HG03571 (cell line): ENCODE results near the gene MCRIP1.

Experiments
- ATAC-seq: cut with Tn5 transposase; IDR thresholded peaks from one replicate; pipeline ENCODE4 v1.9.1; 2021; ENCODE audit not compliant: unreplicated experiment

The MCRIP1 gene

GRCh38 chr17:81833160-81833920 lies at the start of gene MCRIP1:
MCRIP1 (minus strand) TSS chr17:81833291; CDS start chr17:81824506, 8,785 bp downstream.
- peak; percentile 68 for ATAC-seq

DNA sequence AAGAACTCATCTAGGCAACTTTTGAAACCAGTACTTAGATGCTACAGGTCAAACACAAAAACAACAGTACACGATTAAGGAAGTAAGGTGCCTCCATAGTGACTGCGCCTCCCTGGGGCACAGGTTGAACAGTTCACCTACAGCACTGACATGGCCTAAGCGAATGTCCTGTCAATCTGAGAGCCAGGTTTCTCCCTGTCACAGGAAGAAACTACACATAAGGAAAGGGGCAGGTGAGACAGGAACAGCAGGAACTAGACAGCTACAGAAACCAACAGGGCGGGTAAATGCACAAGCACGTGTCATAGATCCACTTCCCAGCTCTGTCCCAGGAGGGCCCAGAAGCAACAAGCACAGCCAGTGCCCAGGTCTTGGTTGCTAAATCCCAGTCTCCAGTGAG lies 46.0 kb upstream of the MCRIP1 start:
- ATAC-seq = no peak

DNA sequence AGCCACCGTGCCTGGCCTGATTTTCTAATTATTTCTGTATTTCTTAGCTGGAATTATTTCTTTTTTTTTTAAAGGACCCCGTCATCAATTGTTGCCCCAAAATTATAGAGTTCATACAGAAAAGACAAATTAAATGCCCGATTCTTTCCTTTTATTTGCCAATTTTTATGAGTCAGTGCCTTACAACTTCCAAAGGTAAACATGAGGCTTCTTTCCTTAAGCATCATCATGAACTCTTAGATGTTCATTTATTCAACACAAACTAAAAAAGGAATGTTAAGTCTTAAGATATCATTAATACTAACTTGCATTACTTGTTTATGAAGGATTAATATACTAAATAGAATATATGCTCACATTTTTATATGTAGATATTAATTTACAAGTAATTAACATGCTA lies 45.2 kb upstream of the MCRIP1 start:
- ATAC-seq = no peak

GRCh38 chr17:81877569-81877968 lies 44.5 kb upstream of the MCRIP1 start:
- no peak for ATAC-seq

GRCh38 chr17:81871387-81872230 lies 38.5 kb upstream of the MCRIP1 start:
- ATAC-seq = peak; percentile 40

DNA sequence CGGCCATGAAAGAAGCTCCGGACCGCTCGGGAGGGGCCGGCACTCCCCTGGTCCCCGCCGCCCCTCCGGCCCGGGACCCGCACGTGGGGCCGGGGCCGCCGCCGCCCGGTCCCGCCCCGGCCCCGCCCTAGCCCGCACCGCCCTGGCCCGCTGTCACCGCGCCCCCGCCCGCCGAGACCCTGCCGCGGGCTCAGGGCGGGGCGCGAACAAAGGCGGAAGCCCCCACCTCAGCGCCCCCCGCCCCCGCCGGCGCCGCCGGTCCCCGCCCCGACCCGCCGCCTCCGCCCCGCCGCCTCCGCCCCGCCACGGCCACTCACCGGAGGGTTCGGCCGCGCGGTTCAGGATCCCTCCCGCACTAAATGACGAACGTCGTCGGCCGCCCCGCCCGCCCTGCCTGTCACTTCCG lies 37.9 kb upstream of the MCRIP1 start, which contains the start of gene ARHGDIA:
Gene ARHGDIA, minus strand, starts transcription at position 357 of the 406 bp plus-strand sequence. CDS start 1,407 bp downstream, outside the sequence.
- ATAC-seq = peak; percentile 8

DNA sequence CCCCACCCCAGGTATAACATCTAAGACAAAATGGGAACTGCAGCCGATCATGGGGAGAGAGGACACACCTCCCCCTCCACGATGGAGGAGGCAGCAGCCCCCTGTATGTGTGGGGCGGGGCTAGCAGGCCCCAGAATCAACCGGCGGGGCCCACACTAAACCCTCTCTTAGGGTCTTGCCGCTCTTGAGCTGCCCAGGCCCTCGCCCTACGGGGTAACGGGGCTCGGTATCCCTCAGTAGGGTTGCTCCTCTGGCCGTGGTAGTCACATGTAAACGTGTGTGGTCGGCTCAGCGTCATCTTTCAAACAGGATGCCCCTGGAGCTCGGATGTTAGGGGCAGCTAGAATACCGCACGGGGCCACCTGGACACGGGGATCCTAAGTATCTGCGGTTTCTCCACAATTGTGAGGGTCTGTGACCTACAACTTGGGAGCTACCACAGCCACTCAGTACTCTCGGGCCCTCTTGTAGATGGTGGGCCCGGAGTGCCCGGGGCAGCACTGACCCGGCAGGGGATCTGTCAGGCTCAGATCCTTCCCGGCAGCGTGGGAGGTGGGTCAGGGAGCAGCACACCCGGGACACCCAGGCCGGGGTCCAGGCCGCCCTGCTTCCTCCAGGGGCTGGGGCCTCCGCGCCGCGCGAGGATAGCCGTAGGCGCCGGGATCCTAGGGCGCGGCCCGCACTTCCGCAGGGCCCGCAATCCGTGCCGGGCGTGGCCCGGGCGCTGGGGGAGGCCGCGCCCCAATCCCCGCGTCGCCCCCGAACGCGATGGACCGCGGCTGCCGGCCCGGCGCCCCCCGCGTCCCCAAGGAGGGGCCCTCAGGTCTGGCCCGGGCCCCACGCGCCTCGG lies 37.3 kb upstream of the MCRIP1 start:
- peak; percentile 21 for ATAC-seq

GRCh38 chr17:81869221-81870130 lies 36.4 kb upstream of the MCRIP1 start:
- ATAC-seq = no peak

DNA sequence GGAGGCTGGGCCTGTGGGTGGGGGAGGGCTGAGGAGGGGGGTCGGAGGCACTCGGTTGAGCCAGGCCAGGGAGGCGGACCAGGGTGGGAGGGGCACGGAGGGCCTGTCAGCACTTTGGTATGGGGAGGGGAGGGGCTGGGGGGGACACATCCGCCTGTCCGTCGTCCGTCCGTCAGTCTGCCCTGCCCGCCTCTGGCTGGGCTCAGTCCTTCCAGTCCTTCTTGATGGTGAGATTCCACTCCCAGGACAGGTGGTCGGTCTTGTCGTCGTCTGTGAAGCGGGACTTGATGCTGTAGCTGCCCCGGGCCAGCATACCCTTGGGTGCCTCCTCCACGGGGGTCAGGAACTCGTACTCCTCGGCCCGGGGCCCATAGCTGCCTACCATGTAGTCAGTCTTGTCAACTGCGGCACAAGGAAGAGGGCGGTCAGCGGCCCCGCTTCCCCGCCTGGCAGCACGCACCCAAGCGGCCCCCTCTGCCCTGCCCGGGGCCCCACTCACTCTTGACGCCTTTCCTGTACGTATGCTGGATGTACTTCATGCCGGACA lies 35.7 kb upstream of the MCRIP1 start:
- ATAC-seq = no peak

DNA sequence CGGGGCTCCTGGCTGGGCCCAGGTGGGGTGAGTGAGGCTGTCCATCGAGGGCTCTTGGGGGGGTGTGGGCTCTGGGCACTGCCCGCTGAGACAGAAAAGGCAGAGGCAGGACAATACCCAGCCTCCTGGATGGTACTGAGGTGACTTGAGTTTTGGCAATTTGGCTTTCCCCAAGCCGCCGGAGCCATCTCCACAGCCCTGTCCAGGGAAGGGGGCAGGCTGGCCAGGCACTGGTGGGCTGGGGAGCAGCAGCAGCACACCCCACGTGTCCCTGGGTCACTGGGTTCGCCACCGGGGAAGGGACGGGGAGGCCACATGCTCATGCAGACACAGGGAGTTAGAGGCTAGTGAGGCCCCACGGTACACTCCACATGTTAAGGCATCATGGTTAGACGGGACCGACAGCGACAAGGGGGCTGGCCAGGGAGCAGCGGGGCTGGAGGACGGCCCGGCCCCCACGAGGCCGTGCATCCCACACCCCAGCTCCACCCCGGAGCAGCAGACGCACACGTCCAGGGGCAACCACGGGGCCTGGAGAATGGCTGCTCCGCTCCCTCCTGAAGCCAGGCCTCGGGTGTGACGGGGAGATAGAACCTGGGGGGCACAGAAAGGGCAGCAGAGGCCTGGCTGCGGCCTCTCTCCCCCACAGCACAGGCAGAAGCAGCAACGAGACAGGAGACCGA lies 35.0 kb upstream of the MCRIP1 start:
- ATAC-seq = no peak

GRCh38 chr17:81867170-81867990 lies 34.3 kb upstream of the MCRIP1 start:
- ATAC-seq = no peak

GRCh38 chr17:81866440-81867169 lies 33.5 kb upstream of the MCRIP1 start:
- ATAC-seq = no peak

GRCh38 chr17:81865733-81866439 lies 32.8 kb upstream of the MCRIP1 start:
- ATAC-seq = no peak

DNA sequence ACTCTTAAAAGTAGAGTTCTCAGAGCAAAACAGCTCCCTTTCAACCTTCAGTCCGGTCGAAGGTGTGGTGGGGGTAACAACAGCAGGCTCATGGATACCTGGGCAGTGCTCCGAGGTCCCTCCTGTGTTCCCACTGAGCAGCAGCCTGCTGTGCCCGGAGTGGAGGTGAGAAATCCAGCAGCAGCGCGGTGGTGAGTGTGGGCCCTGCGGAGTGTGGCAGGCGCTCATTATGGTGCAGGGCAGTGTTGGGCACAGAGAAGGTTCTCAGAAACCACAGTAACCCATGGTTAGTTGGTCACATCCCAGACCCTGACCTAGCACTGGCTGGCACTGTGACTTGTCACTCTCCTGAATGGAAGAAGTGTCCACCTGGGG lies 32.3 kb upstream of the MCRIP1 start:
- ATAC-seq = no peak

DNA sequence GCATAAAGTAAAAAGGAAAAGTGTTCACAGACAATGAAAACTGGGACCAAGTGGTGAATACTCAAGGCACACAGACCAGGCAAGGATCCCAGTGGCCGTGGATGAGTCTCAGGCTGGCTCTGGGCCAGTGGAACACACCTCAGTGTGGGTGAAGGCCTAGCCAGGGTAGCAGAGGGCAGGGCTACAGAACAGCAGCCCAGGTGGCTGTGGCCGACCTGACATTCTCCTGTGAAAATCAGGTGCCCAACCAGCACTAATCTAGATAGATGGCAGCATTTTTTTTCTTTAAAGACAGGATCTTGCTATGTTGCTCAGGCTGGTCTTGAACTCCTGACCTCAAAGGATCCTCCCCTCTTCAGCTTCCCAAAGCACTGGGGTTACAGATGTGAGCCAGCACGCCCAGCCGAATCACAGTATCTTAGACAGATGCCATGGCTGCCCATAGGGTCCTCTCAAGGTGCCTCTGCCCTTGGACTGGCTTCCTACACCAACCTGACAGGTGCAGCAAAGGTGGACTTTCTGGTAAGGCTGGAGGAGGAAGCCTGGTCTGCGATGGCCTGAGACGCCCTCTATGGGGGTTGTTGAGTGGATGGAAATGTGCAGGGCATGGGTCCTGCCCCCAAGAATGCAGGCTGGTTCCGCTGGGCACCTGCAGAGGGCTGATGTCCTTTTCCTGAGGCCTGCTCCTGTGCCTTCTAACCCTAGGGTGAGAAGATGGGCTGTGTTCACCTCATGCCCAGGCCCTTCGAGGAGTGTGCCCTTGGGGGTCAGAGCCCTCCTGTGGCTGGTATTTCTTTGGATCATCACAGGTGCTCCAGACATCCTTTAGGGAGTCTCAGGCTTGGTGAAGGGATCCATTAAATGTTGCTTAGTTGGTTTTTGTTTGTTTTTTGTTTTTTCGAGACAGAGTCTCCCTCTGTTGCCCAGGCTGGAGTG lies 31.0 kb upstream of the MCRIP1 start:
- no peak for ATAC-seq

- ATAC-seq = no peak
These were observed 30.1 kb upstream of the MCRIP1 start for GRCh38 chr17:81863123-81863675.
